Nephron progenitor cell (in vitro differentiated cells): ENCODE results near the gene LRRC32.

Experiments
- DNase-seq: peaks from one replicate; pipeline ENCODE4 v3.0.0; 2021
- H3K27ac Mint-ChIP-seq: 2 replicates; pipeline ENCODE4 v1.8.0; 2021; ENCODE audit warnings: mild to moderate bottlenecking, moderate library complexity, mixed read lengths
- H3K27me3 Mint-ChIP-seq: 2 replicates; pipeline ENCODE4 v1.8.0; 2021; ENCODE audit warnings: mild to moderate bottlenecking, low read depth, mixed read lengths; ENCODE audit not compliant: poor library complexity
- H3K36me3 Mint-ChIP-seq: 2 replicates; pipeline ENCODE4 v1.8.0; 2021; ENCODE audit warnings: low read depth, mixed read lengths
- H3K4me1 Mint-ChIP-seq: 2 replicates; pipeline ENCODE4 v1.8.0; 2021; ENCODE audit warnings: mixed read lengths
- H3K4me3 Mint-ChIP-seq: 2 replicates; pipeline ENCODE4 v1.8.0; 2021; ENCODE audit warnings: mild to moderate bottlenecking, moderate library complexity, mixed read lengths
- H3K9me3 Mint-ChIP-seq: 2 replicates; pipeline ENCODE4 v1.8.0; 2021; ENCODE audit warnings: mild to moderate bottlenecking, moderate library complexity, mixed read lengths
- CTCF ChIP-seq: fragments of 200-600 bp; sonication (generic); IDR thresholded peaks from 2 replicates; pipeline ENCODE4 v1.5.0; 2021; ENCODE audit warnings: antibody characterized with exemption

The LRRC32 gene

GRCh38 chr11:76654980-76655379, 15.6 kb downstream of the LRRC32 start:
- Mint-ChIP-seq H3K4me3 (no peak overlapping the region), H3K4me1 (peaks cover 58% of the 10 kb centered on the region), H3K36me3 (no peaks in the 10 kb centered on the region), H3K27me3 (peaks cover 3% of the 10 kb centered on the region), H3K27ac (peak overlapping the region; percentile 87), H3K9me3 (peaks cover 7% of the 10 kb centered on the region)
- no peak for TF ChIP-seq CTCF
- no peak for DNase-seq

GRCh38 chr11:76654298-76654851, 16.2 kb downstream of the LRRC32 start:
- peak overlapping the region; percentile 87 for H3K27ac Mint-ChIP-seq
- peaks cover 3% of the 10 kb centered on the region for H3K27me3 Mint-ChIP-seq
- H3K4me3 Mint-ChIP-seq = no peak overlapping the region
- no peak for DNase-seq
- H3K4me1 Mint-ChIP-seq = peaks cover 58% of the 10 kb centered on the region
- no peak for TF ChIP-seq CTCF
- H3K9me3 Mint-ChIP-seq = peaks cover 11% of the 10 kb centered on the region
- no peaks in the 10 kb centered on the region for H3K36me3 Mint-ChIP-seq

GRCh38 chr11:76653674-76654284, 16.8 kb downstream of the LRRC32 start:
- no peak for DNase-seq
- Mint-ChIP-seq H3K27ac (peak overlapping the region; percentile 25), H3K4me1 (peaks cover 58% of the 10 kb centered on the region), H3K9me3 (peaks cover 16% of the 10 kb centered on the region), H3K36me3 (no peaks in the 10 kb centered on the region), H3K4me3 (no peak overlapping the region), H3K27me3 (peaks cover 6% of the 10 kb centered on the region)
- TF ChIP-seq CTCF = no peak

GRCh38 chr11:76653012-76653673, 17.4 kb downstream of the LRRC32 start:
- H3K9me3 Mint-ChIP-seq = peaks cover 18% of the 10 kb centered on the region
- peaks cover 6% of the 10 kb centered on the region for H3K27me3 Mint-ChIP-seq
- no peak overlapping the region for H3K4me3 Mint-ChIP-seq
- no peak for TF ChIP-seq CTCF
- no peaks in the 10 kb centered on the region for H3K36me3 Mint-ChIP-seq
- H3K27ac Mint-ChIP-seq = no peak overlapping the region
- peaks cover 54% of the 10 kb centered on the region for H3K4me1 Mint-ChIP-seq
- no peak for DNase-seq

GRCh38 chr11:76649851-76650372, 20.6 kb downstream of the LRRC32 start:
- no peak for TF ChIP-seq CTCF
- DNase-seq = no peak
- peaks cover 38% of the 10 kb centered on the region for H3K9me3 Mint-ChIP-seq
- peaks cover 10% of the 10 kb centered on the region for H3K27me3 Mint-ChIP-seq
- H3K36me3 Mint-ChIP-seq = no peaks in the 10 kb centered on the region
- no peak overlapping the region for H3K27ac Mint-ChIP-seq
- peaks cover 24% of the 10 kb centered on the region for H3K4me1 Mint-ChIP-seq
- H3K4me3 Mint-ChIP-seq = no peak overlapping the region
